Endothelial cell (in vitro differentiated cells): ENCODE results near the gene COL9A2. TPM values are rescaled to one million over a fixed set of nuclear protein-coding genes. Genes with fewer than 3 reads are reported as not detected.
A peak's percentile ranks its signal among the peaks of the same experiment; 100 is the strongest.

Experiments used
- DNase-seq: peaks from one replicate; pipeline ENCODE4 v3.0.0; 2021; ENCODE audit warnings: low spot score
- H3K27ac Mint-ChIP-seq: one replicate; pipeline ENCODE4 v1.8.0; 2021; ENCODE audit warnings: mixed read lengths, inconsistent platforms; ENCODE audit not compliant: unreplicated experiment
- H3K27me3 Mint-ChIP-seq: one replicate; pipeline ENCODE4 v1.8.0; 2021; ENCODE audit warnings: mild to moderate bottlenecking, moderate library complexity, mixed read lengths, inconsistent platforms; ENCODE audit not compliant: unreplicated experiment
- H3K36me3 Mint-ChIP-seq: one replicate; pipeline ENCODE4 v1.8.0; 2021; ENCODE audit warnings: mild to moderate bottlenecking, low read depth, mixed read lengths, inconsistent platforms; ENCODE audit not compliant: unreplicated experiment
- H3K4me1 Mint-ChIP-seq: one replicate; pipeline ENCODE4 v1.8.0; 2021; ENCODE audit warnings: mild to moderate bottlenecking, mixed read lengths, inconsistent platforms; ENCODE audit not compliant: unreplicated experiment
- H3K4me3 Mint-ChIP-seq: one replicate; pipeline ENCODE4 v1.8.0; 2021; ENCODE audit warnings: mild to moderate bottlenecking, mixed read lengths, inconsistent platforms; ENCODE audit not compliant: unreplicated experiment
- H3K9me3 Mint-ChIP-seq: one replicate; pipeline ENCODE4 v1.8.0; 2021; ENCODE audit warnings: mixed read lengths, inconsistent platforms; ENCODE audit not compliant: unreplicated experiment
- CTCF ChIP-seq: fragments of 200-600 bp; sonication (generic); IDR thresholded peaks from one replicate; pipeline ENCODE4 v1.5.0; 2021; ENCODE audit warnings: antibody characterized with exemption; ENCODE audit not compliant: unreplicated experiment
- total RNA-seq: library from RNA; stranded (reverse); fragmentation: NEBNext Ultra II Directional; extraction: Animal tissue kit (Norgen Biotek cat#: 25700); gene quantifications from one replicate; pipeline ENCODE4 v1.2.1, GENCODE V29; 2021; ENCODE audit not compliant: unreplicated experiment

COL9A2 gene
- total RNA-seq, 1 donor from 2014 or later: 5.4 TPM

GRCh38 chr1:40257313-40257687 is 59.8 kb downstream of the COL9A2 start:
- H3K9me3 Mint-ChIP-seq: no peaks in the 10 kb centered on the region
- peaks cover 17% of the 10 kb centered on the region for H3K27me3 Mint-ChIP-seq
- H3K4me1 Mint-ChIP-seq: peaks cover 6% of the 10 kb centered on the region
- TF ChIP-seq CTCF: no peak
- DNase-seq: no peak
- peak overlapping the region; percentile 99 for H3K27ac Mint-ChIP-seq
- H3K36me3 Mint-ChIP-seq: peaks cover 18% of the 10 kb centered on the region
- H3K4me3 Mint-ChIP-seq: peak overlapping the region; percentile 97

GRCh38 chr1:40256401-40257084 is 60.5 kb downstream of the COL9A2 start:
- no peak for DNase-seq
- Mint-ChIP-seq H3K36me3 (peaks cover 11% of the 10 kb centered on the region), H3K9me3 (no peaks in the 10 kb centered on the region), H3K27ac (peak overlapping the region; percentile 99), H3K27me3 (peaks cover 14% of the 10 kb centered on the region), H3K4me3 (peak overlapping the region; percentile 97), H3K4me1 (peaks cover 6% of the 10 kb centered on the region)
- no peak for TF ChIP-seq CTCF

GRCh38 chr1:40255231-40255630 is 61.9 kb downstream of the COL9A2 start:
- DNase-seq: no peak
- Mint-ChIP-seq H3K27me3 (peaks cover 14% of the 10 kb centered on the region), H3K36me3 (no peaks in the 10 kb centered on the region), H3K27ac (no peak overlapping the region), H3K4me1 (peaks cover 6% of the 10 kb centered on the region), H3K4me3 (no peak overlapping the region), H3K9me3 (no peaks in the 10 kb centered on the region)
- TF ChIP-seq CTCF: no peak

GRCh38 chr1:40252601-40253000 is 64.5 kb downstream of the COL9A2 start:
- peaks cover 2% of the 10 kb centered on the region for H3K4me1 Mint-ChIP-seq
- H3K27me3 Mint-ChIP-seq: peaks cover 8% of the 10 kb centered on the region
- no peaks in the 10 kb centered on the region for H3K9me3 Mint-ChIP-seq
- H3K27ac Mint-ChIP-seq: no peak overlapping the region
- H3K36me3 Mint-ChIP-seq: no peaks in the 10 kb centered on the region
- no peak for DNase-seq
- TF ChIP-seq CTCF: no peak
- no peak overlapping the region for H3K4me3 Mint-ChIP-seq

- Mint-ChIP-seq H3K36me3 (no peaks in the 10 kb centered on the region), H3K4me3 (no peak overlapping the region), H3K4me1 (no peaks in the 10 kb centered on the region), H3K9me3 (no peaks in the 10 kb centered on the region), H3K27ac (no peak overlapping the region), H3K27me3 (peaks cover 3% of the 10 kb centered on the region)
- no peak for DNase-seq
- no peak for TF ChIP-seq CTCF
Observed at GRCh38 chr1:40251456-40251855, 65.6 kb downstream of the COL9A2 start.

Other genes with a start within 250 kb of the COL9A2 start
- 52.7 TPM for gene PPT1, start 220.0 kb downstream of the COL9A2 start, total RNA-seq
- 18.0 TPM for gene RLF, start 155.9 kb downstream of the COL9A2 start, total RNA-seq
- gene TMCO2, start 69.3 kb downstream of the COL9A2 start, total RNA-seq: 0.54 TPM
- 32.9 TPM for gene ZMPSTE24, start 59.0 kb downstream of the COL9A2 start, total RNA-seq
- 12.1 TPM for gene SMAP2, start 56.4 kb upstream of the COL9A2 start, total RNA-seq
- 4.0 TPM for gene ZFP69B, start 133.2 kb upstream of the COL9A2 start, total RNA-seq
- gene ZFP69, start 160.0 kb upstream of the COL9A2 start, total RNA-seq: 3.3 TPM
- 14.8 TPM for gene EXO5, start 191.5 kb upstream of the COL9A2 start, total RNA-seq
- 4.3 TPM for gene ZNF684, start 214.4 kb upstream of the COL9A2 start, total RNA-seq